Mesendoderm (in vitro differentiated cells): ENCODE data around the gene TFR2.
"Not testable (repeated sequence)": the region's sequence is repeated elsewhere in the genome, so short reads cannot be mapped to it uniquely, and the experiment has no call there.

Source experiments
- DNase-seq: peaks from one replicate; pipeline ENCODE4 v3.0.0; 2013
- H2AK5ac ChIP-seq: 2 replicates; pipeline ENCODE4 v1.6.1; 2013; ENCODE audit warnings: low read length, inconsistent platforms
- H2BK120ac ChIP-seq: 2 replicates; pipeline ENCODE4 v1.6.1; 2013; ENCODE audit warnings: low read depth, mild to moderate bottlenecking, low read length, moderate library complexity, mixed read lengths
- H2BK15ac ChIP-seq: replicated peaks from 2 replicates; pipeline ENCODE4 v1.6.1; 2013; ENCODE audit warnings: low read depth, mild to moderate bottlenecking, moderate library complexity
- H2BK5ac ChIP-seq: 2 replicates; pipeline ENCODE4 v1.6.1; 2013; ENCODE audit warnings: low read length, inconsistent platforms
- H3K18ac ChIP-seq: 2 replicates; pipeline ENCODE4 v1.6.1; 2013; ENCODE audit warnings: mild to moderate bottlenecking, low read length, mixed read lengths
- H3K23ac ChIP-seq: one replicate; pipeline ENCODE4 v1.6.1; 2013; ENCODE audit warnings: low read length
- H3K27ac ChIP-seq: 2 replicates; pipeline ENCODE4 v1.5.1; 2013; ENCODE audit warnings: low read depth, mild to moderate bottlenecking, inconsistent platforms, low read length, moderate library complexity
- H3K27me3 ChIP-seq: 2 replicates; pipeline ENCODE4 v1.6.1; 2013; ENCODE audit warnings: low read length, control low read depth, mild to moderate bottlenecking, inconsistent platforms; ENCODE audit not compliant: insufficient read depth, poor library complexity
- H3K36me3 ChIP-seq: 2 replicates; pipeline ENCODE4 v1.6.1; 2013; ENCODE audit warnings: low read length, inconsistent platforms; ENCODE audit not compliant: control insufficient read depth, insufficient read depth
- H3K4ac ChIP-seq: one replicate; pipeline ENCODE4 v1.6.1; 2013; ENCODE audit warnings: low read depth, mild to moderate bottlenecking, low read length, moderate library complexity
- H3K4me1 ChIP-seq: 2 replicates; pipeline ENCODE4 v1.6.1; 2013; ENCODE audit warnings: low read depth, low read length, inconsistent platforms; ENCODE audit not compliant: control insufficient read depth
- H3K4me2 ChIP-seq: 2 replicates; pipeline ENCODE4 v1.6.1; 2013; ENCODE audit warnings: low read length
- H3K4me3 ChIP-seq: 2 replicates; pipeline ENCODE4 v1.5.1; 2013; ENCODE audit warnings: mild to moderate bottlenecking, low read length
- H3K56ac ChIP-seq: one replicate; pipeline ENCODE4 v1.6.1; 2013; ENCODE audit warnings: low read length
- H3K79me1 ChIP-seq: 2 replicates; pipeline ENCODE4 v1.6.1; 2013; ENCODE audit warnings: low read length, inconsistent platforms
- H3K79me2 ChIP-seq: 2 replicates; pipeline ENCODE4 v1.6.1; 2013; ENCODE audit warnings: mild to moderate bottlenecking, low read length; ENCODE audit not compliant: control insufficient read depth, insufficient read depth
- H3K9ac ChIP-seq: 2 replicates; pipeline ENCODE4 v1.6.1; 2013; ENCODE audit warnings: low read length, inconsistent platforms
- H4K5ac ChIP-seq: one replicate; pipeline ENCODE4 v1.6.1; 2013; ENCODE audit warnings: low read length
- H4K8ac ChIP-seq: one replicate; pipeline ENCODE4 v1.6.1; 2013; ENCODE audit warnings: low read depth, mild to moderate bottlenecking, control low read depth, low read length, moderate library complexity
- WGBS: extraction: QIAGEN DNeasy Blood & Tissue Kit; methylation state at CpG from one replicate; pipeline ENCODE4 v1.1.7; 2013; ENCODE audit warnings: low lambda C conversion rate, missing lambda C conversion rate; ENCODE audit not compliant: insufficient coverage; ENCODE audit errors: extremely low coverage; 5-methylcytosine and 5-hydroxymethylcytosine counted together

Gene TFR2

DNA sequence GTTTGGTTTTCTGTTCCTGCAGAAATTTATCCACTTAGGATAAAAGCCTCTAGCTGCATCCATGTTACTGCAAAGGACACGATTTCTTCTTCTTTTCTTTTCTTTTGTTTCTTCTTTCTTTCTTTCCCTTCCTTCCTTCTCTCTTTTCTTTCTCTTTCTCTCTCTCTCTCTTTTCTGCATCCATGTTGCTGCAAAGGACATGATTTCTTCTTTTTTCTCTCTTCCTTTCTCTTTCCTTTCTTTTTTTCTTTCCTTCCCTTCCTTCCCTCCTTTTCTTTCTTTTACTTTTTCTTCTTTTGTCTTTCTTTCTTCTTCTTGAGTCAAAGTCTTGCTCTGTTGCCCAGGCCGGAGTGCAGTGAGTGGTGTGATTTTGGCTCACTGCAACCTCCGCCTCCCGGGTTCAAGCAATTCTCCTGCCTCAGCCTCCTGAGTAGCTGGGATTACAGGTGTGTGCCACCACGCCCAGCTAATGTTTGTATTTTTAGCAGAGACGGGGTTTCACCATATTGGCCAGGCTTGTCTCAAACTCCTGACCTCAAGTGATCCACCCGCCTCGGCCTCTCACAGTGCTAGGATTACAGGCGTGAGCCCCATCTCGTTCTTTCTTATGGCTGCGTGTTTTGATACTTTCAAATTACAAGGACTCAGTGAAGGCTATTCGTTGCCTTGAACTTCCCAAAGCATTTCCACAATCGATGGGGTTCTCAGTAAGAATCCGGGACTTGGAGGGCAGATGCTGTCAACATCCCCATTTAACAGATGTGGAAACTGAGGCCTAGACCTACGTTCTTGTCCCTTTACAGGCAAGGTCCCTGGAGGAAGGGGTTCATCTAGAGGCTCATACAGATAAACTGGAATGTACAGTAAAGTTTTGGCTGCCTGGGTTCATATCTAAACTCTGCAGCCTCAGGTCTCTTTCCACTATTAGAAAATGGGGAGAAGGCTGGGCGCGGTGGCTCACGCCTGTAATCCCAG lies 30.3 kb upstream of the TFR2 start:
- no peak overlapping the region for H4K5ac ChIP-seq
- H3K27me3 ChIP-seq = no peaks in the 10 kb centered on the region
- H4K8ac ChIP-seq = no peak overlapping the region
- no peak overlapping the region for H2BK5ac ChIP-seq
- no peak overlapping the region for H3K9ac ChIP-seq
- H3K27ac ChIP-seq = no peak overlapping the region
- no CpG with 5 or more reads among the region's 18 CpGs for WGBS
- H3K56ac ChIP-seq = no peak overlapping the region
- H2BK15ac ChIP-seq = no peak overlapping the region
- no peak for DNase-seq
- peaks cover 2% of the 10 kb centered on the region for H3K79me1 ChIP-seq
- H3K18ac ChIP-seq = no peak overlapping the region
- H3K36me3 ChIP-seq = no peaks in the 10 kb centered on the region
- peaks cover 4% of the 10 kb centered on the region for H3K79me2 ChIP-seq
- H2AK5ac ChIP-seq = no peak overlapping the region
- no peak overlapping the region for H3K4ac ChIP-seq
- no peak overlapping the region for H3K4me2 ChIP-seq
- no peaks in the 10 kb centered on the region for H3K4me1 ChIP-seq
- H3K23ac ChIP-seq = no peak overlapping the region
- no peak overlapping the region for H2BK120ac ChIP-seq
- H3K4me3 ChIP-seq = no peak overlapping the region

- DNase-seq = no peak
- peaks cover 2% of the 10 kb centered on the region for H3K79me1 ChIP-seq
- no peak overlapping the region for H3K4ac ChIP-seq
- H3K4me1 ChIP-seq = no peaks in the 10 kb centered on the region
- no CpG with 5 or more reads among the region's 8 CpGs for WGBS
- no peak overlapping the region for H3K56ac ChIP-seq
- no peak overlapping the region for H2BK15ac ChIP-seq
- no peak overlapping the region for H2BK5ac ChIP-seq
- H3K4me2 ChIP-seq = no peak overlapping the region
- no peak overlapping the region for H3K27ac ChIP-seq
- H3K9ac ChIP-seq = no peak overlapping the region
- H3K79me2 ChIP-seq = peaks cover 4% of the 10 kb centered on the region
- no peak overlapping the region for H3K18ac ChIP-seq
- H3K4me3 ChIP-seq = no peak overlapping the region
- H4K8ac ChIP-seq = no peak overlapping the region
- no peak overlapping the region for H4K5ac ChIP-seq
- H2AK5ac ChIP-seq = no peak overlapping the region
- no peak overlapping the region for H2BK120ac ChIP-seq
- H3K27me3 ChIP-seq = no peaks in the 10 kb centered on the region
- no peaks in the 10 kb centered on the region for H3K36me3 ChIP-seq
- no peak overlapping the region for H3K23ac ChIP-seq
Observed at GRCh38 chr7:100670074-100670473, 28.7 kb upstream of the TFR2 start.

DNA sequence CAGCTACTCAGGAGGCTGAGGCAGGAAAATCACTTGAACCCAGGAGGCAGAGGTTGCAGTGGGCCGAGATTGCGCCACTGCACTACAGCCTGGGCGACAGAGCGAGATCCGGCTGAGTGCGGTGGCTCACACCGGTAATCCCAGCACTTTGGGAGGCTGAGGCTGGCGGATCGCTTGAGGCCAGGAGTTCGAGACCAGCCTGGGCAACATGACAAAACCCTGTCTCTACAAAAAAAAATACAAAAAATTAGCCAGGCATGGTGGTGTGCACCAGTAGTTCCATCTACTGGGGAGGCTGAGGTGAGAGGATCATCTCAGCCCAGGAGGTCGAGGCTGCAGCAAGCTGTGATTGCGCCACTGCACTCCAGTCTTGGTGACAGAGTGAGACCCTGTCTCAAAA lies 27.8 kb upstream of the TFR2 start:
- H3K9ac ChIP-seq, DNase-seq, H2BK15ac ChIP-seq, H3K27ac ChIP-seq, H2BK120ac ChIP-seq, H3K79me1 ChIP-seq, H3K4me1 ChIP-seq, H3K36me3 ChIP-seq, H2BK5ac ChIP-seq, H4K8ac ChIP-seq, H3K23ac ChIP-seq, H3K56ac ChIP-seq, H4K5ac ChIP-seq, H3K27me3 ChIP-seq, H3K4me2 ChIP-seq, H3K18ac ChIP-seq, H3K4me3 ChIP-seq, H3K4ac ChIP-seq, H3K79me2 ChIP-seq, H2AK5ac ChIP-seq: not testable (repeated sequence)
- WGBS = no CpG with 5 or more reads among the region's 12 CpGs

GRCh38 chr7:100668069-100668449 lies 26.7 kb upstream of the TFR2 start:
- Histone ChIP-seq H3K23ac (no peak overlapping the region), H3K4me1 (no peaks in the 10 kb centered on the region), H3K27me3 (no peaks in the 10 kb centered on the region), H2BK5ac (no peak overlapping the region), H3K36me3 (no peaks in the 10 kb centered on the region), H2AK5ac (no peak overlapping the region), H2BK15ac (no peak overlapping the region), H4K5ac (no peak overlapping the region), H3K4me3 (no peak overlapping the region), H2BK120ac (no peak overlapping the region), H3K4me2 (no peak overlapping the region), H3K56ac (no peak overlapping the region), H3K79me1 (no peaks in the 10 kb centered on the region), H4K8ac (no peak overlapping the region), H3K4ac (no peak overlapping the region), H3K79me2 (no peaks in the 10 kb centered on the region), H3K9ac (no peak overlapping the region), H3K18ac (no peak overlapping the region), H3K27ac (no peak overlapping the region)
- no peak for DNase-seq
- WGBS = no CpG with 5 or more reads among the region's 2 CpGs

DNA sequence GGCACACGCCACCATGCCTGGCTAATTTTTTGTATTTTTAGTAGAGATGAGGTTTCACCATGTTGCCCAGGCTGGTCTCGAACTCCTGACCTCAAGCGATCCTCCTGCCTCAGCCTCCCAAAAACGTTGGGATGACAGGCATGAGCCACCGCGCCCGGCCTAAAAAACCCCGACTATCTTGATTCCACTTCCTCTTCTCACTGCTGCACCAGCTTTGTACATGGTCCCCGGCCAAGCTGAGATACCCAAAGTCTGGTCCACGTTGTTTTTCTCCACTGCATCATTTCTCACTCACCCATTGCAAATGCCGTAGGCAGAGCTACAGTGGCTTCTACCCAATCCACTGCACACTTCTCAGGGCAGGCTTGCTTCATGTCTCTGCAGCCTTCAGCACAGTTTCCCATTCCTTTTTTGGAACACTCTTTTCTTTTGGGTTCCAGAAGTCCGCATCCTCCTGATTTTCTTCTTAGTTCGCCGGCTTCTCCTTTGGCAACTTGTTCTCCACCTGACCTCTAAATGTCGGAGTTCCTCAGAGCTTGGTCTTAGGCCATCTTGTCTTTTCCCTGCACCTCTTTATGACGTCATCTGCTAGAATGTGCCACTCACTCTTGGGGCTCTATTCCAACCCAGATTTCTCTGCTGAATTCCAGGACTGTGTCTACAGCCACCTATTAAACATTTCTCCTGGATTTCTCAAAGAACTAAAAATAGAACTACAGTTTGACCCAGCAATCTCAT lies 26.1 kb upstream of the TFR2 start:
- Histone ChIP-seq H3K56ac (no peak overlapping the region), H3K27ac (no peak overlapping the region), H3K4me1 (no peaks in the 10 kb centered on the region), H3K4me3 (no peak overlapping the region), H3K4me2 (no peak overlapping the region), H2AK5ac (no peak overlapping the region), H3K23ac (no peak overlapping the region), H3K79me1 (no peaks in the 10 kb centered on the region), H2BK120ac (no peak overlapping the region), H3K4ac (no peak overlapping the region), H4K8ac (no peak overlapping the region), H3K36me3 (no peaks in the 10 kb centered on the region), H3K79me2 (no peaks in the 10 kb centered on the region), H3K18ac (no peak overlapping the region), H3K27me3 (no peaks in the 10 kb centered on the region), H4K5ac (no peak overlapping the region), H2BK15ac (no peak overlapping the region), H2BK5ac (no peak overlapping the region), H3K9ac (no peak overlapping the region)
- WGBS = no CpG with 5 or more reads among the region's 16 CpGs
- no peak for DNase-seq
